Pancreas (tissue), 10 donors: ENCODE results near the gene PDGFA. TPM values are rescaled to one million over a fixed set of nuclear protein-coding genes. Genes with fewer than 3 reads are reported as not detected.

Source experiments
- ATAC-seq, 4 donors: fragments of 200-7000 bp; cut with Tn5 transposase; one replicate each; pipeline versions ENCODE4 v1.8.0 to v1.9.1; 2020; ENCODE audit warnings: mild to moderate bottlenecking in 4 of 4, moderate library complexity in 4 of 4
- DNase-seq, 6 donors: peaks; one replicate each; pipeline ENCODE4 v3.0.0-alpha.2; 2020
- FAIRE-seq: peaks from 2 replicates; lab custom pipeline; 2012; peaks lifted over from hg19 to GRCh38; lab: Jason Lieb, UNC
- H3K27ac ChIP-seq, 4 donors: fragments of 200-600 bp; sonication (generic); 1 replicate in 3 of 4; 2 replicates in 1 of 4; pipeline versions ENCODE4 v1.5.0 to v1.8.0; 2020
- H3K27me3 ChIP-seq, 4 donors: fragments of 200-600 bp; one replicate each; pipeline ENCODE4 v1.8.0; 2021
- H3K36me3 ChIP-seq, 3 donors: fragments of 200-600 bp; sonication (generic) in 1 of 3; one replicate each; pipeline versions ENCODE4 v1.5.0 to v1.8.0; 2020 to 2021
- H3K4me1 ChIP-seq, 3 donors: fragments of 200-600 bp; one replicate each; pipeline ENCODE4 v1.8.0; 2021
- H3K4me3 ChIP-seq, 4 donors: fragments of 200-600 bp; sonication (generic) in 2 of 4; one replicate each; pipeline versions ENCODE4 v1.5.0 to v1.8.0; 2020 to 2021
- H3K9me3 ChIP-seq, 4 donors: fragments of 200-600 bp; one replicate each; pipeline ENCODE4 v1.8.0; 2021
- WGBS, 2 donors: extraction: QIAGEN DNeasy Blood & Tissue Kit; methylation state at CpG; one replicate each; pipeline ENCODE4 v1.1.7; 2013; 5-methylcytosine and 5-hydroxymethylcytosine counted together
- intact Hi-C, 3 donors: fragments of 100-400 bp; cut with DNase I; formaldehyde crosslinking; loops; one replicate each; pipeline versions ENCODE4 v1.11.1 to v1.14.2; 2022
- polyA plus RNA-seq, 2 donors: library from polyadenylated mRNA; stranded (reverse); fragments of 200-250 nt; gene quantifications; one replicate each; pipeline ENCODE4 v1.2.3, GENCODE V29; 2013
- total RNA-seq, 6 donors: library from RNA; stranded (reverse); fragmentation: NEBNext Ultra II Directional in 4 of 6; extraction: Animal tissue kit (Norgen Biotek cat#: 25700) in 4 of 6; gene quantifications; one replicate each; pipeline versions ENCODE4 v1.2.1 to v1.2.4, GENCODE V29; 2021 to 2023
- TF ChIP-seq, protein P1 (sequence below), 4 donors: fragments of 200-600 bp; sonication (generic) in 3 of 4; IDR thresholded peaks; one replicate each; pipeline versions ENCODE4 v1.5.0 to v1.8.0; 2021; ENCODE audit warnings: antibody characterized with exemption in 4 of 4
- donor health status: healthy with polysubstance abuse.
- donor health status: DM: no; HTN: no; CAD: no; lungs with moderate emphysema.
- donor health status: DM: no; HTN: no; CAD: no.
- donor health status: control.
- donor health status: control.
- donor health status: Bipolar disorder and iron deficiency.
- donor health status: DM: yes; HTN: yes; CAD: no.
- donor health status: DM: no; HTN: no; CAD: no.
- donor health status: DM: no; HTN: no; CAD: no.
- donor health status: DM: yes; HTN: yes; CAD: no.

The PDGFA gene
- total and polyA plus RNA-seq, 8 donors = 53.3 to 175 (median 65.6) TPM

DNA sequence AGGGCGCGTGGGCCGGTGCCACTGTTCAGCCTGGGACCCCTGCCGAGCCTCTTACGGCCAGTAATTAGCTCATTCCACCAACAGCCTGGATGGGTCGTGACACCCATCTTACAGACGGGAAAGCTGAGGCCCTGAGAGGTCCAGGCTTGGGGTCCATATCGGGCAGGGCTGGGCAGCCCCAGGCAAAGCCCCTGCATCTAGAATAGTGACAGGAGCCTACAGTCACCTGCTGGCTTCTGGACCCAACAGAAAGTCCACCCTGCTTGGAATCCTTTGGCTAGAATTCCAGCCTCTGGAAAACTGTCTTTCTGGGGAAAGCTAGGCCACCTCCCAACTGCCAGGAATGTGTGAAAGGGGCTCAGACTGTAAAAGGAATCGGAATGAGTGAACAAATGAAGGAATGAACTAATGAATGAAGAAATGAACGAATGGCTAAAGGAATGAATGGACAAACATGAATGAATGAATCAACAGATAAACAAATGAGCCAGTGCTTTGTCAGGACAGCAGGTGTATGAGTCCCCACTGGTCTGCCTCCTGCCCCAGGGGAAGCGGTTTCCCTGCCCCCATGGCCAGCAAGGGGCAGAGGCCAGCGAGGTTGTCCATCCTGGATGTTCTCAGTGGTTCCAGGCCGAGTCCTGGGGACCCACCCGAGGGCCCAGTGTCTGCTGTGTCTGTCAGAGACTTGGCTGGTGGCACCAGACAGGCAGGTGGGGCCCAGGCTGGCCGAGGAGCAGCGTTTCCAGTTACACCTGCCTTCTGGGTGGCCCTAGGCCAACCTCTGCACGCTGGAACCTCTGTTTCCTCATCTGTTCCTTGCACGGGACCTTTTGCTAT lies 24.1 kb upstream of the PDGFA start:
- Histone ChIP-seq H3K36me3 (no peaks in the 10 kb centered on the region), H3K4me3 (no peak overlapping the region), H3K4me1 (peaks cover 0 to 6% (median 0%) of the 10 kb centered on the region in 3 donors), H3K27ac (no peak overlapping the region), H3K9me3 (no peaks in the 10 kb centered on the region), H3K27me3 (no peaks in the 10 kb centered on the region)
- FAIRE-seq = no peak
- DNase-seq = peak in 2 of 6 donors; percentile 18 to 67
- TF ChIP-seq, protein P1, sequence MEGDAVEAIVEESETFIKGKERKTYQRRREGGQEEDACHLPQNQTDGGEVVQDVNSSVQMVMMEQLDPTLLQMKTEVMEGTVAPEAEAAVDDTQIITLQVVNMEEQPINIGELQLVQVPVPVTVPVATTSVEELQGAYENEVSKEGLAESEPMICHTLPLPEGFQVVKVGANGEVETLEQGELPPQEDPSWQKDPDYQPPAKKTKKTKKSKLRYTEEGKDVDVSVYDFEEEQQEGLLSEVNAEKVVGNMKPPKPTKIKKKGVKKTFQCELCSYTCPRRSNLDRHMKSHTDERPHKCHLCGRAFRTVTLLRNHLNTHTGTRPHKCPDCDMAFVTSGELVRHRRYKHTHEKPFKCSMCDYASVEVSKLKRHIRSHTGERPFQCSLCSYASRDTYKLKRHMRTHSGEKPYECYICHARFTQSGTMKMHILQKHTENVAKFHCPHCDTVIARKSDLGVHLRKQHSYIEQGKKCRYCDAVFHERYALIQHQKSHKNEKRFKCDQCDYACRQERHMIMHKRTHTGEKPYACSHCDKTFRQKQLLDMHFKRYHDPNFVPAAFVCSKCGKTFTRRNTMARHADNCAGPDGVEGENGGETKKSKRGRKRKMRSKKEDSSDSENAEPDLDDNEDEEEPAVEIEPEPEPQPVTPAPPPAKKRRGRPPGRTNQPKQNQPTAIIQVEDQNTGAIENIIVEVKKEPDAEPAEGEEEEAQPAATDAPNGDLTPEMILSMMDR (IDR thresholded peaks at IDR 0.05) = no peak
- 91 to 94% methylated on average over 18 of the region's 18 CpGs for WGBS, 2 donors
- intact Hi-C loops = no loop called here
- no peak for ATAC-seq

DNA sequence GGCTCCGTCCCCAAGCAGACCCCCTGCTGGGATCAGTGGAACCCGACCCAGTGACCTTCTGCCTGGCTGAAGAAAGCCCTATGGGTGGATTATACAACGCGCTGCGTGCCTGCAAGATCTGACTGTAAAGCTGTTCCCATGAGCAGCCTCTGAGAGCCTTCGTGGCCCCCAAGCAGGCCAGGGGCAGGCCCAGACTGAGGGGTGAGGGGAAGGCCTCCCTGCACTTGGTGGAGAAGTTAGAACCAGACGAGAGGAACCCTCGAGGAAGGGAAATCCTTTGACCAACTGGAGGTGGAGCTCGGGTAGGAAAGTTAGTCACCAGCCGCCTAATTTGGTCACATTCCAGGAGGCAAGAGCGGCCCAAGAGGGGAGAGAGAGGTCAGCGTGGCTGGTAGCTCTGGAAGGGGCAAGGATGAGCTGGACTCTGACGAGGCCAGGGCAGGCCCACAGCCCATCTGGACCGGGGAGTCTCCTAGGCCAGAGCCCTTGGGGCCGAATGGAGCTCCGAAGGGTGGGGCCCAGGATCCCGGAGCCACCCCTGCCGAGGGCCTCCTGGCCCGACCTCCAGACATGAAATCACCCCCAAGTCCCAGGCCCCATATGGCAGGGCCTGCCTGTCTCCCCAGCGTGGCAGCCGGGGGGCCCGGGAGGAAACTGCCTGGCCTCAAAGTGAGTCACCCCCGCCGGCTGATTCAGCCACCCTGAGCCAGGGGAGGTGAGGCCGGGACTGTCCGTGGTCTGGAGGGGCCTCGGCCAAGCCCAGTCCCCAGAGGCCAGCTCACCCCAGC lies 23.3 kb upstream of the PDGFA start:
- H3K27ac ChIP-seq = no peak overlapping the region
- no peak overlapping the region for H3K4me3 ChIP-seq
- no peaks in the 10 kb centered on the region for H3K9me3 ChIP-seq
- H3K27me3 ChIP-seq = no peaks in the 10 kb centered on the region
- 78 to 84% methylated on average over 25 to 27 of the region's 27 CpGs for WGBS, 2 donors
- peaks cover 2 to 10% (median 7%) of the 10 kb centered on the region in 3 donors for H3K4me1 ChIP-seq
- no peak for ATAC-seq
- no peaks in the 10 kb centered on the region for H3K36me3 ChIP-seq
- intact Hi-C loops = no loop called here
- TF ChIP-seq, protein P1 (IDR thresholded peaks at IDR 0.05) = no peak
- peak in 3 of 6 donors; percentile 31 to 72 (median 56) for DNase-seq
- no peak for FAIRE-seq

DNA sequence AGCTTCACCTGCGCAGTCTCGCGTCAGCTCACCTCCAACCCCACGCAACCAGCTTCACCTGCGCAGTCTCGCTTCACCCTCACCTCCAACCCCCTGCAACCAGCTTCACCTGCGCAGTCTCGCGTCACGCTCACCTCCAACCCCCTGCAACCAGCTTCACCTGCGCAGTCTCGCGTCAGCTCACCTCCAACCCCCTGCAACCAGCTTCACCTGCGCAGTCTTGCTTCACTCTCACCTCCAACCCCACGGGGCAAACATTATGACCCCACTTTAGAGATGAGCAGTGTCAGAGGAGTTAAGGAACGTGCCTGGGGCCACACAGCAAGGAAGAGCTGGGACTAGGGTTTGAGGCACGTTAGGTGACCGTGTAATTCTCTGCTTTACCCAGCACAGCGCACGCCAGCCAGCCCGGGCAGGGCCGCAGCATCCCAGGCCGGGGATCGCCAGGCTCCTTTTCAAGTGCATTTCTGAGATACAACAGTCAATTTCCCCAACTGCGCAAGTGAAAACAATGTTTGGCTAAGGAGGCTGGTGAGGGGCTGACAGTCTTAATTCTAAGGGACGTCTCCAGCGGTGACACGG lies 22.6 kb upstream of the PDGFA start:
- intact Hi-C loops = no loop called here
- FAIRE-seq (no peak), DNase-seq (peak in 2 of 6 donors; percentile 29 to 39), ATAC-seq (no peak)
- Histone ChIP-seq H3K4me1 (peaks cover 4 to 13% (median 10%) of the 10 kb centered on the region in 3 donors), H3K36me3 (no peaks in the 10 kb centered on the region), H3K9me3 (no peaks in the 10 kb centered on the region), H3K27ac (no peak overlapping the region), H3K4me3 (no peak overlapping the region), H3K27me3 (no peaks in the 10 kb centered on the region)
- WGBS, 2 donors = 90 to 91% methylated on average over 28 of the region's 28 CpGs
- TF ChIP-seq, protein P1 (IDR thresholded peaks at IDR 0.05) = no peak

DNA sequence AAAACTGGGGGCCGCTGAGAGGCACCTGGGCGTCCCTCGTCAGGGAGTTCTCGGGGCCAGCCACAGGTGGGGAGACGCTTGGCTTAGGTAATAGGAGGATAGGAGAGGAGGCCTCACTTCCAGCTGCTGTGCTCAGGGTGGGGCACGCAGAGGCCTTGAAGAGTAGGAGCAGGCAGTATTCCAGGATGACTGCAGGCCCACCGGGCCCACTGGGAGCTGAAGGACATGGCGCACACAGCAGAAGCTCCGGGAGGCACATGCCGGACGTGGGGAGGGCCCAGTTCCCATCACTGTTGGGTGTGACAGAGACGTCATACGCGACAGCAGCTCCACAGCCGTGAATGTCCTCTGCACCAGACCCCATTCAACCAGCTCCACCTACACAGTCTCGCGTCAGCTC lies 22.0 kb upstream of the PDGFA start:
- no peak overlapping the region for H3K4me3 ChIP-seq
- peaks cover 4 to 13% (median 10%) of the 10 kb centered on the region in 3 donors for H3K4me1 ChIP-seq
- TF ChIP-seq, protein P1 (IDR thresholded peaks at IDR 0.05) = no peak
- H3K36me3 ChIP-seq = no peaks in the 10 kb centered on the region
- 94 to 95% methylated on average over 17 of the region's 17 CpGs for WGBS, 2 donors
- H3K9me3 ChIP-seq = no peaks in the 10 kb centered on the region
- peak in 1 of 6 donors; percentile 58 for DNase-seq
- intact Hi-C loops = no loop called here
- H3K27ac ChIP-seq = no peak overlapping the region
- FAIRE-seq = no peak
- H3K27me3 ChIP-seq = no peaks in the 10 kb centered on the region
- ATAC-seq = no peak
